Measurements from ENCODE around the gene DHX35.

DHX35 gene

DNA sequence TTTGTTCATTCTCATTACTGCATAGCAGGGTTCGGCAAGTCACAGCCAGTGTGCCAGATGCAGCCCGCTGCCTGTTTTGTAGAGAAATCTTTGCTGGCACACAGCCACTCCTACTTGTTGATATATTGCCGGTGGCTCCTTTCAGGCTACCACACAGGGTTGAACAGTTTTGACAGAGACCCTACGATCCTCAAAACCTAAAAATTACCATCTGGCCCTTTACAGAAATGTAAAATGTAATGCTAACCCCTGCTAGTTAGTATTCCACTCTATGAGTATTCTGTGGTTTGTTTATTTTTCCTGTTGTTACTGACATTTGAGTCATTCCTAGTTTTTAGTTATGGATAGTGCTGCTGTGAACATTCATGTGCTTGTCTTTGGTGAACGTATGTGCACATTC is 11.5 kb downstream of the DHX35 start:
- Histone ChIP-seq H3K27ac (ENCODE audit: low read length, poor library complexity, severe bottlenecking) (peak overlapping the region; percentile 3), H4K91ac (ENCODE audit: low read length) (no peak overlapping the region), H3K23ac (ENCODE audit: low read length in 2 of 2) (peak overlapping the region in 1 of 2 experiments; percentile 52), H3K18ac (ENCODE audit: low read depth in 1 of 2, low read length in 2 of 2) (no peak overlapping the region), H3K79me1 (replicated peaks; ENCODE audit: low read length, poor library complexity, severe bottlenecking) (peaks cover 24% of the 10 kb centered on the region), H4K8ac (ENCODE audit: low read length) (no peak overlapping the region), H3K4me3 (ENCODE audit: insufficient read depth in 1 of 2, low read depth in 1 of 2, low read length in 2 of 2) (no peak overlapping the region), H3K36me3 (ENCODE audit: control insufficient read depth in 1 of 2, insufficient read depth in 2 of 2, low read depth in 1 of 2, low read length in 2 of 2) (peaks cover 3 to 54% of the 10 kb centered on the region in 2 experiments), H3K4me1 (ENCODE audit: control insufficient read depth, insufficient read depth, low read depth, low read length) (peaks cover 2% of the 10 kb centered on the region), H3K9me3 (ENCODE audit: control insufficient read depth, low read length) (no peaks in the 10 kb centered on the region), H3K27me3 (ENCODE audit: control insufficient read depth in 1 of 2, insufficient read depth in 1 of 2, low read length in 2 of 2) (no peaks in the 10 kb centered on the region), H2AFZ (ENCODE audit: low read depth, low read length) (no peak overlapping the region), H2BK5ac (ENCODE audit: low read depth, low read length, poor library complexity, severe bottlenecking) (no peak overlapping the region), H2BK120ac (ENCODE audit: low read depth, low read length) (no peak overlapping the region), H3K4ac (ENCODE audit: low read depth in 1 of 2, low read length in 2 of 2) (no peak overlapping the region), H2BK12ac (ENCODE audit: low read length in 2 of 2) (peak overlapping the region in 1 of 2 experiments; percentile 54), H3K4me2 (ENCODE audit: low read length, poor library complexity, severe bottlenecking) (peak overlapping the region; percentile 27), H2AK5ac (ENCODE audit: low read length, severe bottlenecking) (no peak overlapping the region), H3K9ac (ENCODE audit: low read length) (no peak overlapping the region), H2BK15ac (ENCODE audit: low read depth, poor library complexity, severe bottlenecking) (no peak overlapping the region), H3K14ac (ENCODE audit: low read length in 2 of 2) (no peak overlapping the region)
- peak; percentile 46 for DNase-seq
- WGBS, result 36% methylated on average over 4 of the region's 5 CpGs

- DNase-seq, result no peak
- Histone ChIP-seq H3K9ac (ENCODE audit: low read length) (no peak overlapping the region), H3K4me1 (ENCODE audit: control insufficient read depth, insufficient read depth, low read depth, low read length) (peaks cover 2% of the 10 kb centered on the region), H3K4me3 (ENCODE audit: insufficient read depth in 1 of 2, low read depth in 1 of 2, low read length in 2 of 2) (no peak overlapping the region), H3K23ac (ENCODE audit: low read length in 2 of 2) (no peak overlapping the region), H4K91ac (ENCODE audit: low read length) (no peak overlapping the region), H2AK5ac (ENCODE audit: low read length, severe bottlenecking) (no peak overlapping the region), H3K9me3 (ENCODE audit: control insufficient read depth, low read length) (no peaks in the 10 kb centered on the region), H4K8ac (ENCODE audit: low read length) (no peak overlapping the region), H2BK12ac (ENCODE audit: low read length in 2 of 2) (no peak overlapping the region), H2BK15ac (ENCODE audit: low read depth, poor library complexity, severe bottlenecking) (no peak overlapping the region), H2BK120ac (ENCODE audit: low read depth, low read length) (no peak overlapping the region), H3K27ac (ENCODE audit: low read length, poor library complexity, severe bottlenecking) (no peak overlapping the region), H3K36me3 (ENCODE audit: control insufficient read depth in 1 of 2, insufficient read depth in 2 of 2, low read depth in 1 of 2, low read length in 2 of 2) (peaks cover 3 to 43% of the 10 kb centered on the region in 2 experiments), H3K14ac (ENCODE audit: low read length in 2 of 2) (peak overlapping the region in 1 of 2 experiments; percentile 15), H3K79me1 (replicated peaks; ENCODE audit: low read length, poor library complexity, severe bottlenecking) (peaks cover 22% of the 10 kb centered on the region), H3K4ac (ENCODE audit: low read depth in 1 of 2, low read length in 2 of 2) (no peak overlapping the region), H2AFZ (ENCODE audit: low read depth, low read length) (no peak overlapping the region), H3K18ac (ENCODE audit: low read depth in 1 of 2, low read length in 2 of 2) (no peak overlapping the region), H3K27me3 (ENCODE audit: control insufficient read depth in 1 of 2, insufficient read depth in 1 of 2, low read length in 2 of 2) (no peaks in the 10 kb centered on the region), H3K4me2 (ENCODE audit: low read length, poor library complexity, severe bottlenecking) (no peak overlapping the region), H2BK5ac (ENCODE audit: low read depth, low read length, poor library complexity, severe bottlenecking) (no peak overlapping the region)
- WGBS, result 80% methylated on average over 2 of the region's 2 CpGs
These were observed 13.5 kb downstream of the DHX35 start for GRCh38 chr20:38975539-38976120.

GRCh38 chr20:38979434-38979833 is 17.3 kb downstream of the DHX35 start:
- Histone ChIP-seq H4K91ac (ENCODE audit: low read length) (no peak overlapping the region), H3K4me2 (ENCODE audit: low read length, poor library complexity, severe bottlenecking) (no peak overlapping the region), H2BK15ac (ENCODE audit: low read depth, poor library complexity, severe bottlenecking) (no peak overlapping the region), H3K4ac (ENCODE audit: low read depth in 1 of 2, low read length in 2 of 2) (no peak overlapping the region), H3K27me3 (ENCODE audit: control insufficient read depth in 1 of 2, insufficient read depth in 1 of 2, low read length in 2 of 2) (no peaks in the 10 kb centered on the region), H3K4me3 (ENCODE audit: insufficient read depth in 1 of 2, low read depth in 1 of 2, low read length in 2 of 2) (no peak overlapping the region), H2BK5ac (ENCODE audit: low read depth, low read length, poor library complexity, severe bottlenecking) (no peak overlapping the region), H3K4me1 (ENCODE audit: control insufficient read depth, insufficient read depth, low read depth, low read length) (no peaks in the 10 kb centered on the region), H3K14ac (ENCODE audit: low read length in 2 of 2) (no peak overlapping the region), H3K36me3 (ENCODE audit: control insufficient read depth in 1 of 2, insufficient read depth in 2 of 2, low read depth in 1 of 2, low read length in 2 of 2) (peaks cover 0 to 19% of the 10 kb centered on the region in 2 experiments), H2BK12ac (ENCODE audit: low read length in 2 of 2) (no peak overlapping the region), H3K9ac (ENCODE audit: low read length) (no peak overlapping the region), H3K23ac (ENCODE audit: low read length in 2 of 2) (no peak overlapping the region), H4K8ac (ENCODE audit: low read length) (no peak overlapping the region), H3K9me3 (ENCODE audit: control insufficient read depth, low read length) (no peaks in the 10 kb centered on the region), H2AFZ (ENCODE audit: low read depth, low read length) (no peak overlapping the region), H3K18ac (ENCODE audit: low read depth in 1 of 2, low read length in 2 of 2) (no peak overlapping the region), H3K79me1 (replicated peaks; ENCODE audit: low read length, poor library complexity, severe bottlenecking) (peaks cover 23% of the 10 kb centered on the region), H2BK120ac (ENCODE audit: low read depth, low read length) (no peak overlapping the region), H2AK5ac (ENCODE audit: low read length, severe bottlenecking) (no peak overlapping the region), H3K27ac (ENCODE audit: low read length, poor library complexity, severe bottlenecking) (no peak overlapping the region)
- no CpG with 5 or more reads among the region's 2 CpGs for WGBS
- no peak for DNase-seq

DNA sequence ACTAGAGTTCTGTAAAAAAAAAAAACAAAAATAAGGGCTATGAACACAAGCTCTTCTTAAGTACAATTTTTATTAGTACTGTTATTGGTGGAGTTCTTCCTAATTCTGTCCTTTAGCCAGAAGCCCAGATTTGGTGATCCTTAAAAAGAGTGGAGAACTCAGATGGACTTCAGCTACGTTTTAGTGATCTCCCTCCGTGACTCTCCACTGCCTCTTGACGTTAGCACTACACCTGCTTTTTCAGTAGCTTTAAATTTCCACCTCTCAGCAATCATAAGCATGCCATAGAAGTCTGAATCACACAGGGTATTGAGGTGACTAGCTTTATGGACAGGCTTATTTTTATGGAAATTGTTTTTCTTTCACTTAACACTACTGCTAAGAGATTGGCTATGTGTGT is 17.7 kb downstream of the DHX35 start:
- Histone ChIP-seq H3K36me3 (ENCODE audit: control insufficient read depth in 1 of 2, insufficient read depth in 2 of 2, low read depth in 1 of 2, low read length in 2 of 2) (peaks cover 0 to 15% of the 10 kb centered on the region in 2 experiments), H3K18ac (ENCODE audit: low read depth in 1 of 2, low read length in 2 of 2) (no peak overlapping the region), H4K8ac (ENCODE audit: low read length) (no peak overlapping the region), H3K27me3 (ENCODE audit: control insufficient read depth in 1 of 2, insufficient read depth in 1 of 2, low read length in 2 of 2) (no peaks in the 10 kb centered on the region), H2BK120ac (ENCODE audit: low read depth, low read length) (no peak overlapping the region), H3K9me3 (ENCODE audit: control insufficient read depth, low read length) (no peaks in the 10 kb centered on the region), H2BK15ac (ENCODE audit: low read depth, poor library complexity, severe bottlenecking) (no peak overlapping the region), H2BK12ac (ENCODE audit: low read length in 2 of 2) (no peak overlapping the region), H3K9ac (ENCODE audit: low read length) (no peak overlapping the region), H3K79me1 (replicated peaks; ENCODE audit: low read length, poor library complexity, severe bottlenecking) (peaks cover 19% of the 10 kb centered on the region), H3K27ac (ENCODE audit: low read length, poor library complexity, severe bottlenecking) (no peak overlapping the region), H2AK5ac (ENCODE audit: low read length, severe bottlenecking) (no peak overlapping the region), H3K4me2 (ENCODE audit: low read length, poor library complexity, severe bottlenecking) (no peak overlapping the region), H3K4ac (ENCODE audit: low read depth in 1 of 2, low read length in 2 of 2) (no peak overlapping the region), H2AFZ (ENCODE audit: low read depth, low read length) (no peak overlapping the region), H3K4me1 (ENCODE audit: control insufficient read depth, insufficient read depth, low read depth, low read length) (no peaks in the 10 kb centered on the region), H4K91ac (ENCODE audit: low read length) (no peak overlapping the region), H2BK5ac (ENCODE audit: low read depth, low read length, poor library complexity, severe bottlenecking) (no peak overlapping the region), H3K14ac (ENCODE audit: low read length in 2 of 2) (no peak overlapping the region), H3K4me3 (ENCODE audit: insufficient read depth in 1 of 2, low read depth in 1 of 2, low read length in 2 of 2) (no peak overlapping the region), H3K23ac (ENCODE audit: low read length in 2 of 2) (no peak overlapping the region)
- DNase-seq, result no peak
- WGBS, result 80% methylated on average over 1 of the region's 3 CpGs
